Nephron (organoid): ENCODE data around the gene NIPA2.

Source experiments
- H3K27ac Mint-ChIP-seq, 3 experiments: 2 replicates each; pipeline ENCODE4 v1.8.0; 2020; ENCODE audit warnings: mixed read lengths in 3 of 3, mild to moderate bottlenecking in 2 of 3, moderate library complexity in 1 of 3
- H3K27me3 Mint-ChIP-seq: 2 replicates; pipeline ENCODE4 v1.8.0; 2021; ENCODE audit warnings: low read depth, mild to moderate bottlenecking, moderate library complexity, mixed read lengths
- H3K36me3 Mint-ChIP-seq: 2 replicates; pipeline ENCODE4 v1.8.0; 2020; ENCODE audit warnings: low read depth, mixed read lengths
- H3K4me1 Mint-ChIP-seq: 2 replicates; pipeline ENCODE4 v1.8.0; 2020; ENCODE audit warnings: mixed read lengths
- H3K4me3 Mint-ChIP-seq, 3 experiments: 2 replicates each; pipeline ENCODE4 v1.8.0; 2020; ENCODE audit warnings: mild to moderate bottlenecking in 3 of 3, mixed read lengths in 3 of 3, moderate library complexity in 2 of 3
- H3K9me3 Mint-ChIP-seq: 2 replicates; pipeline ENCODE4 v1.8.0; 2020; ENCODE audit warnings: mixed read lengths
- CTCF ChIP-seq, 3 experiments: fragments of 200-600 bp; sonication (generic); IDR thresholded peaks; one replicate each; pipeline ENCODE4 v1.5.0; 2021; ENCODE audit warnings: antibody characterized with exemption in 3 of 3; ENCODE audit not compliant: unreplicated experiment in 3 of 3

The NIPA2 gene

GRCh38 chr15:22880981-22881738 lies 42.7 kb downstream of the NIPA2 start:
- peaks cover 60% of the 10 kb centered on the region for H3K36me3 Mint-ChIP-seq
- H3K4me1 Mint-ChIP-seq = peaks cover 2% of the 10 kb centered on the region
- H3K27ac Mint-ChIP-seq = no peak overlapping the region
- H3K9me3 Mint-ChIP-seq = no peaks in the 10 kb centered on the region
- H3K27me3 Mint-ChIP-seq = no peaks in the 10 kb centered on the region
- no peak overlapping the region for H3K4me3 Mint-ChIP-seq
- TF ChIP-seq CTCF (IDR thresholded peaks at IDR 0.05; ENCODE audit: unreplicated experiment in 3 of 3) = no peak

- H3K4me1 Mint-ChIP-seq = peaks cover 4% of the 10 kb centered on the region
- H3K27me3 Mint-ChIP-seq = no peaks in the 10 kb centered on the region
- no peak overlapping the region for H3K4me3 Mint-ChIP-seq
- H3K9me3 Mint-ChIP-seq = no peaks in the 10 kb centered on the region
- no peak overlapping the region for H3K27ac Mint-ChIP-seq
- no peak for TF ChIP-seq CTCF (IDR thresholded peaks at IDR 0.05; ENCODE audit: unreplicated experiment in 3 of 3)
- peaks cover 58% of the 10 kb centered on the region for H3K36me3 Mint-ChIP-seq
Observed at GRCh38 chr15:22881739-22882440, 43.4 kb downstream of the NIPA2 start.

GRCh38 chr15:22883196-22883595 lies 44.7 kb downstream of the NIPA2 start:
- no peak overlapping the region for H3K27ac Mint-ChIP-seq
- no peaks in the 10 kb centered on the region for H3K27me3 Mint-ChIP-seq
- no peak overlapping the region for H3K4me3 Mint-ChIP-seq
- peaks cover 52% of the 10 kb centered on the region for H3K36me3 Mint-ChIP-seq
- H3K4me1 Mint-ChIP-seq = peaks cover 17% of the 10 kb centered on the region
- no peaks in the 10 kb centered on the region for H3K9me3 Mint-ChIP-seq
- no peak for TF ChIP-seq CTCF (IDR thresholded peaks at IDR 0.05; ENCODE audit: unreplicated experiment in 3 of 3)

- peaks cover 18% of the 10 kb centered on the region for H3K4me1 Mint-ChIP-seq
- peaks cover 42% of the 10 kb centered on the region for H3K36me3 Mint-ChIP-seq
- H3K4me3 Mint-ChIP-seq = no peak overlapping the region
- no peaks in the 10 kb centered on the region for H3K9me3 Mint-ChIP-seq
- H3K27ac Mint-ChIP-seq = no peak overlapping the region
- H3K27me3 Mint-ChIP-seq = no peaks in the 10 kb centered on the region
- TF ChIP-seq CTCF (IDR thresholded peaks at IDR 0.05; ENCODE audit: unreplicated experiment in 3 of 3) = peak in 1 of 3 experiments; percentile 9
Observed at GRCh38 chr15:22884344-22884743, 45.9 kb downstream of the NIPA2 start.

- Mint-ChIP-seq H3K27ac (no peak overlapping the region), H3K36me3 (peaks cover 43% of the 10 kb centered on the region), H3K4me3 (no peak overlapping the region), H3K4me1 (peaks cover 18% of the 10 kb centered on the region), H3K27me3 (no peaks in the 10 kb centered on the region), H3K9me3 (no peaks in the 10 kb centered on the region)
- TF ChIP-seq CTCF (IDR thresholded peaks at IDR 0.05; ENCODE audit: unreplicated experiment in 3 of 3) = no peak
Observed at GRCh38 chr15:22885120-22885519, 46.7 kb downstream of the NIPA2 start.
